Thyroid gland (tissue), 4 donors: Measurements from ENCODE around the gene SH3RF3. TPM values are rescaled to one million over a fixed set of nuclear protein-coding genes. Genes with fewer than 3 reads are reported as not detected.

Experiments used
- DNase-seq, 2 donors: peaks; one replicate each; pipeline ENCODE4 v3.0.0-alpha.2; 2019
- H3K27ac ChIP-seq, 3 donors: fragments of 200-600 bp; sonication (generic); 1 replicate in 2 of 3; 2 replicates in 1 of 3; pipeline ENCODE4 v1.5.1; 2016 to 2019; ENCODE audit warnings: mild to moderate bottlenecking in 1 of 3, moderate library complexity in 1 of 3
- H3K27me3 ChIP-seq: fragments of 200-600 bp; sonication (generic); one replicate; pipeline ENCODE4 v1.5.1; 2019
- H3K36me3 ChIP-seq, 2 donors: fragments of 200-600 bp; sonication (generic); one replicate each; pipeline ENCODE4 v1.5.1; 2016 to 2019
- H3K4me1 ChIP-seq, 2 donors: fragments of 200-600 bp; sonication (generic); one replicate each; pipeline ENCODE4 v1.5.1; 2017 to 2019
- H3K4me3 ChIP-seq, 3 donors: fragments of 200-600 bp; sonication (generic); replicated peaks in 1 of 3; 1 replicate in 2 of 3; 2 replicates in 1 of 3; pipeline ENCODE4 v1.5.1; 2016; ENCODE audit warnings: mild to moderate bottlenecking in 1 of 3
- H3K9me3 ChIP-seq: fragments of 200-600 bp; sonication (generic); one replicate; pipeline ENCODE4 v1.5.1; 2017
- POLR2A ChIP-seq, 2 donors: fragments of 450-650 bp; IDR thresholded peaks; one replicate each; pipeline ENCODE4 v1.6.1; 2017; ENCODE audit warnings: antibody characterized with exemption in 2 of 2, mild to moderate bottlenecking in 2 of 2, moderate library complexity in 1 of 2
- WGBS, 2 donors: methylation state at CpG; one replicate each; pipeline ENCODE4 v1.1.5; 2017; 5-methylcytosine and 5-hydroxymethylcytosine counted together
- intact Hi-C: fragments of 100-400 bp; cut with DNase I; formaldehyde crosslinking; loops from one replicate; pipeline ENCODE4 v1.15.1; 2023
- total RNA-seq, 4 donors: library from RNA; depleted of rRNA; stranded (reverse); fragments of >200 nt; gene quantifications; one replicate each; pipeline ENCODE4 v1.2.3, GENCODE V29; 2016
- TF ChIP-seq, protein P1 (sequence below), 6 experiments: fragments of 200-600 bp in 3 of 6; fragments of 450-650 bp in 3 of 6; sonication (generic) in 3 of 6; IDR thresholded peaks; one replicate each; pipeline ENCODE4 v1.5.1; 2016 to 2019; ENCODE audit warnings: antibody characterized with exemption in 6 of 6, mild to moderate bottlenecking in 2 of 6, inconsistent platforms in 1 of 6, moderate library complexity in 1 of 6

The SH3RF3 gene
- total RNA-seq, 4 donors from 2014 or later = 2.1 to 7.4 (median 2.8) TPM

DNA sequence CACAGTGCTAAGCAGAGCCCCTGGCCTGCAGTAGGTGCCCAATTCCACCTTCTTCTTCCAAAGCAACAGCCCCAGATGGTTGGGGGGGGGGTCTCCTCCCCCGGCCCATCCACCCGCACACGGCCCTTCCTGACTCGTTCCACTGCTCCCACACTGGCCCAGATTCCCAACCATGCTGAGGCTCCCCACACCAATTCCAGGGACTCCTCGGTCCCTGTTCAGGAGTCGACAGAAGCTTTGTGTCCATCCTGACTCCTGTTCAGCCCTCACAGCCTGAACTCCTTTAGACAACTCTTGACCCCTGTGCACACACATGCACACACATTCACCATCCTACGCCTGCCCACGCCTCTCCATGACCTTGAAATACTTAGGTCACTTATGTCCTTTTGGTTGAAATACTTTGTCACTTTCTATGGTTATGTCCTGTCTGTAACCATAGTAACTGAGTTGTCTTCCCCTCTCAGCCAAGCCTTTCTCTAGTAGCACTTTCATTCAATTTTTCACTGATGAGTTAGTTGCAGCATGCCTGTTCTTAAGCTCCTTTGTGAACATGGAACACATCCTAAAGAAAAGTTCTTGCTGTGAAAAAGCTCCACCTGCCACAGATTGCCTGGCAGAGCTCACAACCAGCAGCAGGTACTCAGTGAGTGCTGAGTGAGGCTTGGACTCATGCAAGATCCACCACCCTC lies 258.9 kb downstream of the SH3RF3 start:
- H3K27ac ChIP-seq = no peak overlapping the region
- TF ChIP-seq, protein P1, sequence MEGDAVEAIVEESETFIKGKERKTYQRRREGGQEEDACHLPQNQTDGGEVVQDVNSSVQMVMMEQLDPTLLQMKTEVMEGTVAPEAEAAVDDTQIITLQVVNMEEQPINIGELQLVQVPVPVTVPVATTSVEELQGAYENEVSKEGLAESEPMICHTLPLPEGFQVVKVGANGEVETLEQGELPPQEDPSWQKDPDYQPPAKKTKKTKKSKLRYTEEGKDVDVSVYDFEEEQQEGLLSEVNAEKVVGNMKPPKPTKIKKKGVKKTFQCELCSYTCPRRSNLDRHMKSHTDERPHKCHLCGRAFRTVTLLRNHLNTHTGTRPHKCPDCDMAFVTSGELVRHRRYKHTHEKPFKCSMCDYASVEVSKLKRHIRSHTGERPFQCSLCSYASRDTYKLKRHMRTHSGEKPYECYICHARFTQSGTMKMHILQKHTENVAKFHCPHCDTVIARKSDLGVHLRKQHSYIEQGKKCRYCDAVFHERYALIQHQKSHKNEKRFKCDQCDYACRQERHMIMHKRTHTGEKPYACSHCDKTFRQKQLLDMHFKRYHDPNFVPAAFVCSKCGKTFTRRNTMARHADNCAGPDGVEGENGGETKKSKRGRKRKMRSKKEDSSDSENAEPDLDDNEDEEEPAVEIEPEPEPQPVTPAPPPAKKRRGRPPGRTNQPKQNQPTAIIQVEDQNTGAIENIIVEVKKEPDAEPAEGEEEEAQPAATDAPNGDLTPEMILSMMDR (IDR thresholded peaks at IDR 0.05) = no peak
- no peak for TF ChIP-seq POLR2A (IDR thresholded peaks at IDR 0.05)
- 76 to 86% methylated on average over 8 of the region's 8 CpGs for WGBS, 2 donors
- no peaks in the 10 kb centered on the region for H3K36me3 ChIP-seq
- DNase-seq = no peak
- intact Hi-C loops = no loop called here
- no peak overlapping the region for H3K4me3 ChIP-seq
- H3K9me3 ChIP-seq = no peaks in the 10 kb centered on the region
- no peaks in the 10 kb centered on the region for H3K27me3 ChIP-seq
- peaks cover 15 to 31% of the 10 kb centered on the region in 2 donors for H3K4me1 ChIP-seq

DNA sequence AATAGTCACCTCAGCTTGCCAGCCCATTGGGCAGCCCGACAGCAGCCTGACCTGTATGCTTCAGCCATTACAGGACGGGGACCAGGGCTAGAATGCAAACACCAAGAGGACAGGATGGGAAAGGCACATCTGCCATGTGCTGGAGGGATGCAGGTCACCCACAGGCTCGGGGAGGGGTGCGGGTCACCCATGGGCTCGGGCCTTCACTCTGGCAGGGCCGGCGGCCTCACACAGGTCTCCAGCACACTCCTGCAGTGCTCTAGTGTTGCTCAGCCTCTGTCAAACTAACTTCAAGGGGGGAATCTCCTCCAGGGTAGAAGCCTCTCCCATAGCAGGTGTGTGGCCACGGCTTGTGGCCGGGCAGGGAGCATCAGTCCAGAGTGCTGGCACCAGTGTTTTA lies 262.2 kb downstream of the SH3RF3 start:
- intact Hi-C loops = no loop called here
- no peak for DNase-seq
- Histone ChIP-seq H3K9me3 (no peaks in the 10 kb centered on the region), H3K36me3 (no peaks in the 10 kb centered on the region), H3K27ac (no peak overlapping the region), H3K4me3 (no peak overlapping the region), H3K27me3 (no peaks in the 10 kb centered on the region), H3K4me1 (peaks cover 6 to 8% of the 10 kb centered on the region in 2 donors)
- WGBS, 2 donors = 98 to 100% methylated on average over 4 to 8 of the region's 9 CpGs
- TF ChIP-seq POLR2A (IDR thresholded peaks at IDR 0.05) = no peak
- TF ChIP-seq, protein P1 (IDR thresholded peaks at IDR 0.05) = no peak

DNA sequence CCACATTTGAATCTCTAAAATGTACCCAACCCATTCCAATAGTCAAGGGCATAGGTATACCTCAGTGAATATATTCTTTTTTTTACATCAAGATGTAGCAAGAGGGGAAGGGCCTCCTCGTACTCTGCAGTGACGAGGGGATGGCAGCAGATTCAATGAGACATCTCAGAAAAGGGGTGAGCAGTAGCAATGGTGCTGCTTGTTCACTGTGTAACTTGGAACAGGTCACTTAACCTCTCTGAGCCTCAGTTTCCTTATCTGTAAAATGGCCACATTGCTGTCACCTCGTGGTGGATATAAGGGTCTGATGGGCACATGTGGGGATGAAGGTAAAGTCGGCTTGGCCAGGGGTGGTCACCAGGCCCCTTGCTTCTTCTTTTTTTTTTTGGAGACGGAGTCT lies 263.1 kb downstream of the SH3RF3 start:
- no peaks in the 10 kb centered on the region for H3K9me3 ChIP-seq
- H3K4me3 ChIP-seq = no peak overlapping the region
- no peaks in the 10 kb centered on the region for H3K27me3 ChIP-seq
- no peaks in the 10 kb centered on the region for H3K36me3 ChIP-seq
- intact Hi-C loops = no loop called here
- H3K4me1 ChIP-seq = peaks cover 6 to 17% of the 10 kb centered on the region in 2 donors
- 96 to 98% methylated on average over 4 to 5 of the region's 5 CpGs for WGBS, 2 donors
- no peak for TF ChIP-seq POLR2A (IDR thresholded peaks at IDR 0.05)
- TF ChIP-seq, protein P1 (IDR thresholded peaks at IDR 0.05) = no peak
- DNase-seq = no peak
- H3K27ac ChIP-seq = no peak overlapping the region

DNA sequence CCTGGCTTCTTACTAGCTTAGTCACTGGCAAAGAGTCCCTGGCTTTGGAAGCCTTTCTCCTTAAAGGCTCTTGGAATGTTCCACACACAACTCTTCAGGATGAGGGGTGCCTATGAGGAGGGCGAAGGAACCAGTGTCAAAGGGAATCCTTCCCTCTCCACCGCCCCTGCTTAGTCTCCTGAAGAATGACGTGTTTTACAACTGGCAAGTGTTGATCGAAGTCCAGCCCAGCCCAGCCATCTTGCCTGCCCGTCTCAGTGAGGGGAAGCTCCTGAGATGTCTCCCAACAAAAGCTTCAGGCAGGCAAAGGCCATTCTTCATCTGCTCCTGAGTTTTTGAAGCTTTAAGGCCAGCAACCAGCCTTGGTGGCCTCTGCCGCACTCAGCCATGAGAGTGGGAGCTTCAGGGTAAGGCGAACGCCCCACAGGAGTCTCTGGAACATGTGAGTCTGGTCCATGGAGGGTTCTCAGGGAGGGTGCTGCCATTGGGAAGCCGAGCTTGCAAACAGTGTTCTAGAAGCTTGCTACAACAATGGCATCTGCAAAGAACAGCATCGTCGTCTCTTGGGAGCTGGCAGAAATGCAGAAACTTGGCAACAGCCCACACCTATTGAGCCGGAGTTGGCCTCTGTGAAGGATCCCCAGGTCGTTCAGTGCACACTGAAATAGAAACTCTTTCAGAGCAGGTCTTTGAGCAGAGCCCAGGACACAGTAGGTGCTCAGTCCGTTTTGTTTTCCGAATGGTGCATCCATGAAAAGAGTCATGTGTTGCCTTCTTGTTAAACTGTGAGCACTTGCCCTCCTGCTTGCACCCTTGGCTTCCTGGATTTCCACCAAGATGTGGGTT lies 264.0 kb downstream of the SH3RF3 start:
- no peaks in the 10 kb centered on the region for H3K27me3 ChIP-seq
- H3K4me1 ChIP-seq = peaks cover 6 to 20% of the 10 kb centered on the region in 2 donors
- H3K4me3 ChIP-seq = no peak overlapping the region
- H3K36me3 ChIP-seq = no peaks in the 10 kb centered on the region
- H3K9me3 ChIP-seq = no peaks in the 10 kb centered on the region
- H3K27ac ChIP-seq = no peak overlapping the region
- TF ChIP-seq POLR2A (IDR thresholded peaks at IDR 0.05) = no peak
- 70 to 71% methylated on average over 15 of the region's 15 CpGs for WGBS, 2 donors
- DNase-seq = peak; percentile 54 to 58
- intact Hi-C loops = no loop called here

DNA sequence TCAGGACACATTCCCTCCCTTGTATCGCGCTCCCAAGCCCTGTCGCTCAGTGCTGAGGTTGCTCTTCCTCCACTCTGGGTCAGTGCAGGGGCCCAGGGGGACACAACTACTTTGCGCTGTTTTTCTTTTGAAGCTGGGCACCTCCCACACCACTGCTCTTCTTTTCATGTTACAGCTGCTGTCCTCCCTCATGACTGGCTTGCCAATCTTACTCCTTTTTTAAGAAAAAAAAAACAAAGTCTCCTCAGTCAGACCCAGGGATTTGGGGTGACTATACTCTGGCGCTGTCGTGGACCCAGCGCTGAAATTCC lies 264.6 kb downstream of the SH3RF3 start:
- H3K4me3 ChIP-seq = no peak overlapping the region
- no peak for DNase-seq
- no peak for TF ChIP-seq POLR2A (IDR thresholded peaks at IDR 0.05)
- TF ChIP-seq, protein P1 (IDR thresholded peaks at IDR 0.05) = no peak
- no peaks in the 10 kb centered on the region for H3K27me3 ChIP-seq
- peaks cover 6 to 20% of the 10 kb centered on the region in 2 donors for H3K4me1 ChIP-seq
- H3K36me3 ChIP-seq = no peaks in the 10 kb centered on the region
- H3K27ac ChIP-seq = no peak overlapping the region
- 91 to 97% methylated on average over 7 of the region's 7 CpGs for WGBS, 2 donors
- intact Hi-C loops = no loop called here
- no peaks in the 10 kb centered on the region for H3K9me3 ChIP-seq
